Activated naive CD8-positive, alpha-beta T cell treated with anti-CD3 and anti-CD28 coated beads, Interleukin-2, amount 50 U/mL, for 24 hours (primary cell): Measurements from ENCODE around the gene LGALS3BP.
A peak's percentile ranks its signal among the peaks of the same experiment; 100 is the strongest.

Experiments
- ATAC-seq: fragments of 150-1000 bp; cut with Tn5 transposase; one replicate; pipeline ENCODE4 v1.10.0; 2021
- DNase-seq: peaks from one replicate; pipeline ENCODE4 v3.0.0; 2021
- H3K27ac Mint-ChIP-seq: one replicate; pipeline ENCODE4 v1.8.0; 2021; ENCODE audit warnings: mild to moderate bottlenecking, mixed read lengths
- H3K27me3 Mint-ChIP-seq: one replicate; pipeline ENCODE4 v1.8.0; 2021; ENCODE audit warnings: mixed read lengths
- H3K36me3 Mint-ChIP-seq: one replicate; pipeline ENCODE4 v1.8.0; 2021; ENCODE audit warnings: low read depth, mixed read lengths
- H3K4me1 Mint-ChIP-seq: one replicate; pipeline ENCODE4 v1.8.0; 2021; ENCODE audit warnings: mixed read lengths
- H3K4me3 Mint-ChIP-seq: one replicate; pipeline ENCODE4 v1.8.0; 2021; ENCODE audit warnings: mild to moderate bottlenecking, moderate library complexity, mixed read lengths
- H3K9me3 Mint-ChIP-seq: one replicate; pipeline ENCODE4 v1.8.0; 2021; ENCODE audit warnings: mixed read lengths

LGALS3BP gene

GRCh38 chr17:79019632-79020584, 40.2 kb upstream of the LGALS3BP start:
- no peak overlapping the region for H3K4me3 Mint-ChIP-seq
- H3K9me3 Mint-ChIP-seq: no peaks in the 10 kb centered on the region
- H3K27ac Mint-ChIP-seq: no peak overlapping the region
- H3K27me3 Mint-ChIP-seq: peaks cover 16% of the 10 kb centered on the region
- ATAC-seq (no peak), DNase-seq (peak; percentile 49)
- peaks cover 8% of the 10 kb centered on the region for H3K4me1 Mint-ChIP-seq
- H3K36me3 Mint-ChIP-seq: no peaks in the 10 kb centered on the region

- ATAC-seq: no peak
- Mint-ChIP-seq H3K9me3 (peaks cover under 1% of the 10 kb centered on the region), H3K4me1 (peaks cover 4% of the 10 kb centered on the region), H3K36me3 (no peaks in the 10 kb centered on the region), H3K27me3 (peaks cover 12% of the 10 kb centered on the region), H3K27ac (no peak overlapping the region), H3K4me3 (no peak overlapping the region)
- DNase-seq: no peak
These were observed 39.5 kb upstream of the LGALS3BP start for GRCh38 chr17:79019261-79019631.

GRCh38 chr17:79018370-79018695, 38.6 kb upstream of the LGALS3BP start:
- no peak overlapping the region for H3K4me3 Mint-ChIP-seq
- ATAC-seq (no peak), DNase-seq (no peak)
- no peak overlapping the region for H3K27ac Mint-ChIP-seq
- peaks cover under 1% of the 10 kb centered on the region for H3K4me1 Mint-ChIP-seq
- H3K9me3 Mint-ChIP-seq: peaks cover 4% of the 10 kb centered on the region
- no peaks in the 10 kb centered on the region for H3K36me3 Mint-ChIP-seq
- peaks cover 7% of the 10 kb centered on the region for H3K27me3 Mint-ChIP-seq

- H3K27ac Mint-ChIP-seq: no peak overlapping the region
- no peak overlapping the region for H3K4me3 Mint-ChIP-seq
- ATAC-seq (no peak), DNase-seq (no peak)
- no peaks in the 10 kb centered on the region for H3K36me3 Mint-ChIP-seq
- H3K4me1 Mint-ChIP-seq: no peaks in the 10 kb centered on the region
- peaks cover 4% of the 10 kb centered on the region for H3K9me3 Mint-ChIP-seq
- H3K27me3 Mint-ChIP-seq: peaks cover 5% of the 10 kb centered on the region
These were observed 38.0 kb upstream of the LGALS3BP start for GRCh38 chr17:79017546-79018369.

GRCh38 chr17:79014158-79014758, 34.5 kb upstream of the LGALS3BP start:
- H3K27ac Mint-ChIP-seq: no peak overlapping the region
- ATAC-seq: no peak
- no peak for DNase-seq
- peaks cover 4% of the 10 kb centered on the region for H3K9me3 Mint-ChIP-seq
- no peak overlapping the region for H3K4me3 Mint-ChIP-seq
- peaks cover 14% of the 10 kb centered on the region for H3K4me1 Mint-ChIP-seq
- peaks cover 2% of the 10 kb centered on the region for H3K27me3 Mint-ChIP-seq
- H3K36me3 Mint-ChIP-seq: no peaks in the 10 kb centered on the region

GRCh38 chr17:79012563-79013134, 32.9 kb upstream of the LGALS3BP start:
- no peak for ATAC-seq
- H3K4me1 Mint-ChIP-seq: peaks cover 30% of the 10 kb centered on the region
- no peak overlapping the region for H3K27ac Mint-ChIP-seq
- peaks cover 4% of the 10 kb centered on the region for H3K9me3 Mint-ChIP-seq
- no peak for DNase-seq
- peaks cover 4% of the 10 kb centered on the region for H3K36me3 Mint-ChIP-seq
- H3K4me3 Mint-ChIP-seq: no peak overlapping the region
- peaks cover 2% of the 10 kb centered on the region for H3K27me3 Mint-ChIP-seq

GRCh38 chr17:79011451-79012147, 31.9 kb upstream of the LGALS3BP start:
- peaks cover 2% of the 10 kb centered on the region for H3K27me3 Mint-ChIP-seq
- ATAC-seq (no peak), DNase-seq (no peak)
- H3K27ac Mint-ChIP-seq: no peak overlapping the region
- H3K4me3 Mint-ChIP-seq: peak overlapping the region; percentile 96
- peaks cover 4% of the 10 kb centered on the region for H3K9me3 Mint-ChIP-seq
- peaks cover 40% of the 10 kb centered on the region for H3K4me1 Mint-ChIP-seq
- H3K36me3 Mint-ChIP-seq: peaks cover 4% of the 10 kb centered on the region

- no peak for ATAC-seq
- Mint-ChIP-seq H3K36me3 (peaks cover 4% of the 10 kb centered on the region), H3K9me3 (peaks cover 4% of the 10 kb centered on the region), H3K4me3 (peak overlapping the region; percentile 96), H3K27me3 (no peaks in the 10 kb centered on the region), H3K27ac (peak overlapping the region; percentile 91), H3K4me1 (peaks cover 54% of the 10 kb centered on the region)
- no peak for DNase-seq
These were observed 30.6 kb upstream of the LGALS3BP start for GRCh38 chr17:79010304-79010646.

GRCh38 chr17:79009397-79010303, 29.9 kb upstream of the LGALS3BP start, which contains the start of gene CANT1:
Gene CANT1 (minus strand): TSS chr17:79009764. CDS start chr17:78997622, 12,142 bp downstream.
- H3K27me3 Mint-ChIP-seq: no peaks in the 10 kb centered on the region
- DNase-seq: peak; percentile 88
- ATAC-seq: peak; percentile 85
- H3K36me3 Mint-ChIP-seq: peaks cover 4% of the 10 kb centered on the region
- peaks cover 4% of the 10 kb centered on the region for H3K9me3 Mint-ChIP-seq
- peaks cover 55% of the 10 kb centered on the region for H3K4me1 Mint-ChIP-seq
- H3K4me3 Mint-ChIP-seq: peak within 1 kb of the TSS; percentile 96
- peak within 1 kb of the TSS; percentile 95 for H3K27ac Mint-ChIP-seq

GRCh38 chr17:79008666-79009387, 29.1 kb upstream of the LGALS3BP start:
- peak overlapping the region; percentile 95 for H3K27ac Mint-ChIP-seq
- ATAC-seq (peak; percentile 17), DNase-seq (no peak)
- peaks cover 55% of the 10 kb centered on the region for H3K4me1 Mint-ChIP-seq
- no peaks in the 10 kb centered on the region for H3K9me3 Mint-ChIP-seq
- H3K27me3 Mint-ChIP-seq: no peaks in the 10 kb centered on the region
- H3K36me3 Mint-ChIP-seq: peaks cover 4% of the 10 kb centered on the region
- H3K4me3 Mint-ChIP-seq: peak overlapping the region; percentile 96

GRCh38 chr17:79007504-79008381, 28.0 kb upstream of the LGALS3BP start:
- Mint-ChIP-seq H3K4me1 (peaks cover 55% of the 10 kb centered on the region), H3K36me3 (peaks cover 4% of the 10 kb centered on the region), H3K27me3 (no peaks in the 10 kb centered on the region), H3K4me3 (peak overlapping the region; percentile 96), H3K27ac (peak overlapping the region; percentile 40), H3K9me3 (no peaks in the 10 kb centered on the region)
- ATAC-seq (no peak), DNase-seq (no peak)
